OCI-LY1 (cell line): Measurements from ENCODE around the gene DNAJB11.

ENCODE experiments used
- CTCF ChIP-seq: fragments of 200-600 bp; sonication (generic), shearing (Covaris generic); IDR thresholded peaks from 2 replicates; pipeline ENCODE4 v1.5.1; 2017; ENCODE audit warnings: mild to moderate bottlenecking, antibody characterized with exemption, low read length, moderate library complexity, mixed read lengths
- EZH2 ChIP-seq: fragments of 200-600 bp; sonication (generic), shearing (Covaris generic); IDR thresholded peaks from 2 replicates; pipeline ENCODE4 v1.8.0; 2017; ENCODE audit warnings: borderline replicate concordance, mixed run types, mild to moderate bottlenecking, antibody characterized with exemption, low read length, moderate library complexity, mixed read lengths

- peak; percentile 51; the same call in 1 of the 2 replicates for TF ChIP-seq CTCF
- TF ChIP-seq EZH2, result no peak
These were observed 41.1 kb upstream of the DNAJB11 start for GRCh38 chr3:186529201-186529999.
